SH-SY5Y (cell line): ENCODE results near the gene ARL16.

Experiments
- GATA2 ChIP-seq: IDR thresholded peaks from 2 replicates; pipeline ENCODE4 v1.6.1; 2011; ENCODE audit warnings: mild to moderate bottlenecking, low read depth, low read length
- GATA3 ChIP-seq: IDR thresholded peaks from 2 replicates; pipeline ENCODE4 v1.6.1; 2011; ENCODE audit warnings: low read depth, mild to moderate bottlenecking, low read length, moderate library complexity

- TF ChIP-seq GATA2 (no peak), GATA3 (no peak)
Observed at GRCh38 chr17:81651692-81652091, 31.9 kb downstream of the ARL16 start.
